ENCODE measurements around the gene PGBD5. TPM values are rescaled to one million over a fixed set of nuclear protein-coding genes. Genes with fewer than 3 reads are reported as not detected.

The PGBD5 gene
- total RNA-seq, 1 experiment from 2014 or later = 37.8 TPM

DNA sequence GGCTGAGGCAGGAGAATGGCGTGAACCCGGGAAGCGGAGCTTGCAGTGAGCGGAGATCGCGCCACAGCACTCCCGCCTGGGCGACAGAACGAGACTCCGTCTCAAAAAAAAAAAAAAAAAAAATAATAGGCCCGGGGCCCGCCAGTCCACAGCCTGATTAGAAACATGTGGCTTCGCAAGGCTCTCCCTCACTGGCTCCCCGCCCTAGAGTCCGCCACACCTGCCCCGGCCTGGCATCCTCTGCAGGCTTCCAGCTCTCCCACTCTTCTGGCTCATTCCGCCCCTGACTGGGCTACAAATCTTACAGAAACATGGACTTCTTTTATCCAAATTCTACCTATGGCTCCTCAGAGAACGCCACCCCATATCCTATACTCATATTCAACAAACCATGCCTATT lies 32.4 kb downstream of the PGBD5 start:
- intact Hi-C loops (cut with micrococcal nuclease; ENCODE audit: unreplicated experiment) = no loop called here
- peaks cover 2% of the 10 kb centered on the region for H3K36me3 Mint-ChIP-seq (ENCODE audit: insufficient read depth, unreplicated experiment)
- H3K4me1 Mint-ChIP-seq (ENCODE audit: low read depth, unreplicated experiment) = no peaks in the 10 kb centered on the region
- H3K27ac Mint-ChIP-seq (ENCODE audit: unreplicated experiment) = no peak overlapping the region
- CTCF ChIA-PET = interaction anchor here (0.5 to 1.0 kb wide), 3 partner anchors 11 to 32 kb away, joined by 3 to 7 read pairs (median 4); partner anchors contain the start of gene PGBD5
- H3K9me3 Mint-ChIP-seq (ENCODE audit: low read depth, unreplicated experiment) = no peaks in the 10 kb centered on the region
- TF ChIP-seq, protein P1, sequence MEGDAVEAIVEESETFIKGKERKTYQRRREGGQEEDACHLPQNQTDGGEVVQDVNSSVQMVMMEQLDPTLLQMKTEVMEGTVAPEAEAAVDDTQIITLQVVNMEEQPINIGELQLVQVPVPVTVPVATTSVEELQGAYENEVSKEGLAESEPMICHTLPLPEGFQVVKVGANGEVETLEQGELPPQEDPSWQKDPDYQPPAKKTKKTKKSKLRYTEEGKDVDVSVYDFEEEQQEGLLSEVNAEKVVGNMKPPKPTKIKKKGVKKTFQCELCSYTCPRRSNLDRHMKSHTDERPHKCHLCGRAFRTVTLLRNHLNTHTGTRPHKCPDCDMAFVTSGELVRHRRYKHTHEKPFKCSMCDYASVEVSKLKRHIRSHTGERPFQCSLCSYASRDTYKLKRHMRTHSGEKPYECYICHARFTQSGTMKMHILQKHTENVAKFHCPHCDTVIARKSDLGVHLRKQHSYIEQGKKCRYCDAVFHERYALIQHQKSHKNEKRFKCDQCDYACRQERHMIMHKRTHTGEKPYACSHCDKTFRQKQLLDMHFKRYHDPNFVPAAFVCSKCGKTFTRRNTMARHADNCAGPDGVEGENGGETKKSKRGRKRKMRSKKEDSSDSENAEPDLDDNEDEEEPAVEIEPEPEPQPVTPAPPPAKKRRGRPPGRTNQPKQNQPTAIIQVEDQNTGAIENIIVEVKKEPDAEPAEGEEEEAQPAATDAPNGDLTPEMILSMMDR (IDR thresholded peaks at IDR 0.05; ENCODE audit: unreplicated experiment) = no peak
- no TSS peak for BruUV-seq (replicated peaks)
- no peak overlapping the region for H3K4me3 Mint-ChIP-seq (ENCODE audit: low read depth, unreplicated experiment)
- H3K27me3 Mint-ChIP-seq (ENCODE audit: unreplicated experiment) = no peaks in the 10 kb centered on the region
- no peak for DNase-seq

DNA sequence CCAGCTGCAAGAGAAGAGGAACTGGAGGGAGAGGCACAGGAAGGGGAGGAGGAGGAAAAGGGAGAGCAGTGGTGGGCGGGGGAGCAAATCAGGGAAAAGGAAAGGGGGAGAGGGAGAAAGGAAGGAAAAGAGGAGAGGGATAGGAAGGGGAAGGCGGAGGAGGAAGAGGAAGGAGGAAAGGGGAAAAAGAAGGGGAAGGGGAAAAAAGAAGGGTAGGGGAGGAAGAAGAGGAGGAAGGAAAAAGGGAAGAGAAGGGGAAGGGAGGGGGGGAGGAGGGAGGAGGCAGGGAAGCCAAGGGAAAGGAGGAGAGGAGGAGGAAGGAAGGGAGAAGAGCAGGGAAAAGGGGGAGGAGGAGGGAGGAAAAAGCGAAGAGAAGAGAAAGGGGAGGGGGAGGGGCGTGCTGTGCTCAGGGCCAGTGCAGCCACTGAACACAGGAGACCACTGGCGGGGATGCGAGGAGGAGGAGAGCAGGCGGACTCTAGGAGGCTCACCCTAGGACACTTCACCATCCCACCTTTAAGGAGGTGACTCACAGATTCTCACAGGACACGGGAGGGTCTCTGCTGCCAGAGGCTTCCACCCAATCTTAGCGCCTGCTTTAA lies 33.1 kb downstream of the PGBD5 start:
- CTCF ChIA-PET = interaction anchor here (0.7 to 1.0 kb wide), 2 partner anchors 11 to 16 kb away, joined by 4 to 7 read pairs; no protein-coding TSS in a partner anchor
- no TSS peak for BruUV-seq (replicated peaks)
- no peak for DNase-seq
- Mint-ChIP-seq H3K9me3 (ENCODE audit: low read depth, unreplicated experiment) (no peaks in the 10 kb centered on the region), H3K4me1 (ENCODE audit: low read depth, unreplicated experiment) (no peaks in the 10 kb centered on the region), H3K27me3 (ENCODE audit: unreplicated experiment) (no peaks in the 10 kb centered on the region), H3K4me3 (ENCODE audit: low read depth, unreplicated experiment) (no peak overlapping the region), H3K36me3 (ENCODE audit: insufficient read depth, unreplicated experiment) (peaks cover 3% of the 10 kb centered on the region), H3K27ac (ENCODE audit: unreplicated experiment) (no peak overlapping the region)
- TF ChIP-seq, protein P1 (IDR thresholded peaks at IDR 0.05; ENCODE audit: unreplicated experiment) = no peak
- intact Hi-C loops (cut with micrococcal nuclease; ENCODE audit: unreplicated experiment) = no loop called here

DNA sequence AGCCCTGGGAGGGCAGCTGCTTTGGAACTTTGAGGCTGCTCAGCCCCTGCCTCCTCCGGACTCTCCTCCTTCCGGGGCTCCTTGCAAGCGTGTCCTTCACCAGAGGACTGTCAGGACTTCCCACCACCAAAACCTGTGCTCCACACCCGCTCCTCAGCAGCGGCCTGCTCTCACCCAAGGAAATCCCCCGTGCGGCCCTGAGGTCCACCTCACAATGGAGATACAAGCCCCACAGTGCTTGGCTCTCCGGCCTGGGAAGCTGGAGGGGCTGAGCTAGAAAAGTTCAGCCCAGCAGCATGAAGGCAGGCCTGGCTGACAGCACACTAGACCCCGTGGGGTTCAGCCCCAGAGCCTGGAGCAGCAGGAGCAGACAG lies 33.6 kb downstream of the PGBD5 start:
- H3K9me3 Mint-ChIP-seq (ENCODE audit: low read depth, unreplicated experiment) = no peaks in the 10 kb centered on the region
- no peak overlapping the region for H3K4me3 Mint-ChIP-seq (ENCODE audit: low read depth, unreplicated experiment)
- BruUV-seq (replicated peaks) = no TSS peak
- peaks cover 3% of the 10 kb centered on the region for H3K36me3 Mint-ChIP-seq (ENCODE audit: insufficient read depth, unreplicated experiment)
- intact Hi-C loops (cut with micrococcal nuclease; ENCODE audit: unreplicated experiment) = no loop called here
- no peak for DNase-seq
- no peaks in the 10 kb centered on the region for H3K27me3 Mint-ChIP-seq (ENCODE audit: unreplicated experiment)
- H3K4me1 Mint-ChIP-seq (ENCODE audit: low read depth, unreplicated experiment) = no peaks in the 10 kb centered on the region
- no peak overlapping the region for H3K27ac Mint-ChIP-seq (ENCODE audit: unreplicated experiment)
- TF ChIP-seq, protein P1 (IDR thresholded peaks at IDR 0.05; ENCODE audit: unreplicated experiment) = no peak
- CTCF ChIA-PET = no interaction called here

DNA sequence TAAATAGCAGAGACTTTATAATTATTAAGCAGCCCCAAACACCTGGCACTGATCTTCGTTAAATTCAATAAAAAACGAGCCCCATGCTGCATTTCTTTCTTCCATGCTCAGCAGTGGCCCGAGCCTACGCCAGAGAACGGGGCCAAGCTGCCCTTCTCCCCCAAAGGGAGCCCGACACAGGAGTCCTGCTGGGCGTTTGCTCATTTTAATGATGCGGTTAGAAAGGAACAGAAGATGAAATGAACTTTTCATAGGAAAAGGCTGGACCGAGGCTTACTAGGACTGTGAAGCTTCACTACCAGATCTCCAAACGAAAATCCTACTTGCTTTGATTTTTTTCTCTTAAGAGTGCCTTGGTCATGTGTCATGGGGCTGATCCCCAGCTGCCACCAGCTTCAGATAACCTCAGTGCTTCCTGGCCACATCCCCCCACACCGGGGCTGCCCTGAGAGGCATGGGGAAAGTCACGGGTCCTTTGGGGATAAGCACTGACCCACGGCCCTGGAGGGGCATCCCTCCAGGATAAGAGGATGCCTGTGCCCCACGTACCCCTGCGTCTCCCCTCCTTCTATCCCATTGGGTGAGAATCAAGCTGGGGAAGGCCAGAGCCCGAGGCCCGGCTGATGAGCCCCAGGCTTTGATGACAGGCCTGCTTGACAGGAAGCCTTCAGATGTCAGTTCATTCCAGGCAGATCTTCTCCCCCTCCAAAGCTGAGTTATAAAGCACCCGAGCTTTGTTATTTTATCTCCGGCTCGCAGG lies 34.2 kb downstream of the PGBD5 start:
- H3K36me3 Mint-ChIP-seq (ENCODE audit: insufficient read depth, unreplicated experiment) = peaks cover 3% of the 10 kb centered on the region
- H3K4me3 Mint-ChIP-seq (ENCODE audit: low read depth, unreplicated experiment) = no peak overlapping the region
- no peaks in the 10 kb centered on the region for H3K9me3 Mint-ChIP-seq (ENCODE audit: low read depth, unreplicated experiment)
- CTCF ChIA-PET = no interaction called here
- BruUV-seq (replicated peaks) = no TSS peak
- intact Hi-C loops (cut with micrococcal nuclease; ENCODE audit: unreplicated experiment) = no loop called here
- TF ChIP-seq, protein P1 (IDR thresholded peaks at IDR 0.05; ENCODE audit: unreplicated experiment) = no peak
- no peak for DNase-seq
- H3K27ac Mint-ChIP-seq (ENCODE audit: unreplicated experiment) = no peak overlapping the region
- H3K4me1 Mint-ChIP-seq (ENCODE audit: low read depth, unreplicated experiment) = no peaks in the 10 kb centered on the region
- H3K27me3 Mint-ChIP-seq (ENCODE audit: unreplicated experiment) = no peaks in the 10 kb centered on the region
